Hepatocyte (in vitro differentiated cells): ENCODE measurements around the gene FAM177B.

Experiments
- CTCF ChIP-seq: fragments of 200-600 bp; sonication (generic); IDR thresholded peaks from 2 replicates; pipeline ENCODE4 v1.5.1; 2016; ENCODE audit warnings: antibody characterized with exemption, mild to moderate bottlenecking; ENCODE audit not compliant: poor library complexity
- EZH2 ChIP-seq: fragments of 200-600 bp; sonication (generic); IDR thresholded peaks from 2 replicates; pipeline ENCODE4 v1.6.1; 2016; ENCODE audit warnings: antibody characterized with exemption, mild to moderate bottlenecking, borderline replicate concordance
- EZH2phosphoT487 ChIP-seq: fragments of 200-600 bp; sonication (generic); IDR thresholded peaks from one replicate; pipeline ENCODE4 v1.6.1; 2018; ENCODE audit warnings: antibody characterized with exemption, mild to moderate bottlenecking, low read depth, moderate library complexity; ENCODE audit not compliant: unreplicated experiment, severe bottlenecking

DNA sequence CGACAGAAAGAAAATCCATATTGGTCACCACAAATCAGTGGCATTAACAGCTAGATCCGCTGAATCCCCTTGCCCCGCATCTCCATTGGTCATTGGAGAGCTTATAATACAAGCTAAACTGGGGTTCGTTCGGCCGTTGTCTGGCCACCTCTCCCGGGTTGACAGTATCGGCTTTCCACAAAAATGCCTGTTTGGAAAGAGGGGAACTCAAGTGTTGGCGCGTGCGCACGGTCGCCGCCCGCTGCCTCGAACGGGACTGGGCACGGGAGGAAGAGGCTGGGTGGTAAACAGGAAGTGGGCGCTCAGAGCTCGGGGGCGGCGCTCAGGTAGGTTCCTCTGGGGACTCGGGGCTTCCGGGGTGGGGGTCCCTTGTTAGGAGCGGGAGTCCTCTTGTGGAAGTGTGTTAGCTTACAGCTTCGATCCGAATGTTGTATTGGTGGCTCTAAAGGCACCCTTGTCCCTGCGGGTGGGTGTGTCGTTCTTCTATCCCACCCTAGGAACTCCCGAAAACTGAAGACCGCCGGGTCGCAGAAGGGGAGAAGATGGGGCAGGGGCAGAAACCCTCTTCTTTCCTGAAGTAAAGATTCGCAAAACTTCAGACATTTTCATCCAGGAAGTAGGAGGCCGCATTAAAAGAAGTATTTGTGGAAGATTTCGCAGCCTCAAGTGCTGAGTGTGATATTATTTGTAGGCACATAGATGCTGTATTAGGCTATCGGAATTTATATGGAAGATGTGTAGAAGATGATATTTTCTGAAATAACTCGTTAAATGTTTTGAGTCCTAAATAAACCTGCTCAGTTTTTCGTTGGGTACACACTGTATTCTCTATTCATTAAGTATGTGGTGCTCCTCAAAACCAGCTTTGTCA lies 23.7 kb upstream of the FAM177B start:
- TF ChIP-seq EZH2phosphoT487, result no peak
- no peak for TF ChIP-seq CTCF
- TF ChIP-seq EZH2, result no peak
